ENCODE data around the gene KRT3.

DNA sequence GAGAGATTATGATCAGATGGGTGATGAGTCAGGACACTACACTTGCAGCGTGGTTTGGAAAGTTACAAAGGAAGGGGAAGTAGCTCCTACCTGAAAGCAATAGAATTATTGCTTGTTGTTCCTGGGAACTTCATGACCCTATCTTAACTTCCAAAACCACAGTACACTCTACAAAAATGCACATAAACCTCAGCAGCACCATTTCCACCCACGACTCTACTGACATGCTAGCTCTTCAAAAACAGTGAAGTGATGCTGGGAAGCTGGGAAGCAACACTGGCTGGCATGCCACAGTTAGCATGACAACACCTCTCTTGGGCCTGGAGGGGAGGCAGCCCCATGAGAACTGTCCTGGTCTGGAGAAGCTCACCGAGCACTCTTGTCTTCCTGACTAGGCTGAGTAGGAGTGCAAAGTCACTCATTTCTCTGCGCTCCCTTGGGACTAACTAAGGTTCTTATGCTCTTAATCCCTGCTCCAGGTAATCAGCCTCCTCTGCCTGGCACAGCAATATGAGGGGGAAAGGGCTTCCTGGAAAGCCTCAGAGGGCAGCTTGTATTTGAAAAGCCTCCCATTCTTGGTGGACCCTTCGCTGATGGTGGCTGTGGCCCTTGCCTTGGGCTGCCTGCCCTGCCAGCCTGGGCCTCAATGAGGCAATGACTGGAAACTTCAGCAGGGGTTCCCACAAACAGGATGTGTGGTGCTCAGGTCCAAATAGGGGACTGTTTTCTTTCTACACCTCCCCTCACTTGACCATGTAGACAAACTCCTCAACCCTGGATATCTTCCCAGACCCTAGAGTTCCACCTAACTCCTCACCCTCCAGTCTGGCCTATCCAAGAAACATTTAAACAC is 1.2 kb downstream of the KRT3 start:
- TF ChIP-seq, protein P1, sequence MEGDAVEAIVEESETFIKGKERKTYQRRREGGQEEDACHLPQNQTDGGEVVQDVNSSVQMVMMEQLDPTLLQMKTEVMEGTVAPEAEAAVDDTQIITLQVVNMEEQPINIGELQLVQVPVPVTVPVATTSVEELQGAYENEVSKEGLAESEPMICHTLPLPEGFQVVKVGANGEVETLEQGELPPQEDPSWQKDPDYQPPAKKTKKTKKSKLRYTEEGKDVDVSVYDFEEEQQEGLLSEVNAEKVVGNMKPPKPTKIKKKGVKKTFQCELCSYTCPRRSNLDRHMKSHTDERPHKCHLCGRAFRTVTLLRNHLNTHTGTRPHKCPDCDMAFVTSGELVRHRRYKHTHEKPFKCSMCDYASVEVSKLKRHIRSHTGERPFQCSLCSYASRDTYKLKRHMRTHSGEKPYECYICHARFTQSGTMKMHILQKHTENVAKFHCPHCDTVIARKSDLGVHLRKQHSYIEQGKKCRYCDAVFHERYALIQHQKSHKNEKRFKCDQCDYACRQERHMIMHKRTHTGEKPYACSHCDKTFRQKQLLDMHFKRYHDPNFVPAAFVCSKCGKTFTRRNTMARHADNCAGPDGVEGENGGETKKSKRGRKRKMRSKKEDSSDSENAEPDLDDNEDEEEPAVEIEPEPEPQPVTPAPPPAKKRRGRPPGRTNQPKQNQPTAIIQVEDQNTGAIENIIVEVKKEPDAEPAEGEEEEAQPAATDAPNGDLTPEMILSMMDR (IDR thresholded peaks at IDR 0.05) = no peak
- no peak for TF ChIP-seq POLR2AphosphoS5 (IDR thresholded peaks at IDR 0.05)

Measured in stomach (tissue), 4 donors.